ENCODE measurements around the gene IL17RC.
A peak's percentile ranks its signal among the peaks of the same experiment; 100 is the strongest.
"Not testable (repeated sequence)": the region's sequence is repeated elsewhere in the genome, so short reads cannot be mapped to it uniquely, and the experiment has no call there.

The IL17RC gene

GRCh38 chr3:9916734-9917680 lies at the start of gene IL17RC:
IL17RC (plus strand) TSS chr3:9917098; CDS start chr3:9917316, 218 bp downstream.
- Histone ChIP-seq H3K9me3 (ENCODE audit: control insufficient read depth, low read length) (no peaks in the 10 kb centered on the region), H3K4me3 (ENCODE audit: low read length) (peak within 1 kb of the TSS; percentile 64), H3K4me1 (ENCODE audit: control insufficient read depth, insufficient read depth, low read length) (peaks cover 46% of the 10 kb centered on the region), H3K36me3 (ENCODE audit: control insufficient read depth, insufficient read depth, low read length) (no peaks in the 10 kb centered on the region), H3K9ac (ENCODE audit: low read length) (peak within 1 kb of the TSS; percentile 81), H3K27me3 (ENCODE audit: control insufficient read depth, insufficient read depth, low read length) (no peaks in the 10 kb centered on the region)

- Histone ChIP-seq H3K36me3 (ENCODE audit: control insufficient read depth, insufficient read depth, low read length) (no peaks in the 10 kb centered on the region), H3K4me1 (ENCODE audit: control insufficient read depth, insufficient read depth, low read length) (peaks cover 10% of the 10 kb centered on the region), H3K4me3 (ENCODE audit: low read length) (no peak overlapping the region), H3K27me3 (ENCODE audit: control insufficient read depth, insufficient read depth, low read length) (peaks cover 3% of the 10 kb centered on the region), H3K9ac (ENCODE audit: low read length) (no peak overlapping the region), H3K9me3 (ENCODE audit: control insufficient read depth, low read length) (no peaks in the 10 kb centered on the region)
Observed at GRCh38 chr3:9867106-9867505, 49.8 kb upstream of the IL17RC start.

- Histone ChIP-seq H3K9me3 (ENCODE audit: control insufficient read depth, low read length) (no peaks in the 10 kb centered on the region), H3K4me1 (ENCODE audit: control insufficient read depth, insufficient read depth, low read length) (no peaks in the 10 kb centered on the region), H3K36me3 (ENCODE audit: control insufficient read depth, insufficient read depth, low read length) (no peaks in the 10 kb centered on the region), H3K4me3 (ENCODE audit: low read length) (no peak overlapping the region), H3K9ac (ENCODE audit: low read length) (no peak overlapping the region), H3K27me3 (ENCODE audit: control insufficient read depth, insufficient read depth, low read length) (no peaks in the 10 kb centered on the region)
Observed at GRCh38 chr3:9869955-9870354, 46.9 kb upstream of the IL17RC start.

- Histone ChIP-seq H3K4me1 (ENCODE audit: control insufficient read depth, insufficient read depth, low read length) (no peaks in the 10 kb centered on the region), H3K27me3 (ENCODE audit: control insufficient read depth, insufficient read depth, low read length) (no peaks in the 10 kb centered on the region), H3K9me3 (ENCODE audit: control insufficient read depth, low read length) (no peaks in the 10 kb centered on the region), H3K9ac (ENCODE audit: low read length) (no peak overlapping the region), H3K4me3 (ENCODE audit: low read length) (no peak overlapping the region), H3K36me3 (ENCODE audit: control insufficient read depth, insufficient read depth, low read length) (no peaks in the 10 kb centered on the region)
Observed at GRCh38 chr3:9870978-9871377, 45.9 kb upstream of the IL17RC start.

GRCh38 chr3:9872067-9872466 lies 44.8 kb upstream of the IL17RC start:
- not testable (repeated sequence) for H3K4me3 ChIP-seq (ENCODE audit: low read length); H3K4me1 ChIP-seq (ENCODE audit: control insufficient read depth, insufficient read depth, low read length); H3K9ac ChIP-seq (ENCODE audit: low read length); H3K36me3 ChIP-seq (ENCODE audit: control insufficient read depth, insufficient read depth, low read length); H3K9me3 ChIP-seq (ENCODE audit: control insufficient read depth, low read length); H3K27me3 ChIP-seq (ENCODE audit: control insufficient read depth, insufficient read depth, low read length)

- no peaks in the 10 kb centered on the region for H3K36me3 ChIP-seq (ENCODE audit: control insufficient read depth, insufficient read depth, low read length)
- no peak overlapping the region for H3K9ac ChIP-seq (ENCODE audit: low read length)
- no peaks in the 10 kb centered on the region for H3K27me3 ChIP-seq (ENCODE audit: control insufficient read depth, insufficient read depth, low read length)
- no peaks in the 10 kb centered on the region for H3K9me3 ChIP-seq (ENCODE audit: control insufficient read depth, low read length)
- peaks cover 14% of the 10 kb centered on the region for H3K4me1 ChIP-seq (ENCODE audit: control insufficient read depth, insufficient read depth, low read length)
- no peak overlapping the region for H3K4me3 ChIP-seq (ENCODE audit: low read length)
Observed at GRCh38 chr3:9875448-9875847, 41.5 kb upstream of the IL17RC start.

GRCh38 chr3:9876255-9876654 lies 40.6 kb upstream of the IL17RC start:
- not testable (repeated sequence) for H3K9ac ChIP-seq (ENCODE audit: low read length); H3K36me3 ChIP-seq (ENCODE audit: control insufficient read depth, insufficient read depth, low read length); H3K4me3 ChIP-seq (ENCODE audit: low read length); H3K27me3 ChIP-seq (ENCODE audit: control insufficient read depth, insufficient read depth, low read length); H3K9me3 ChIP-seq (ENCODE audit: control insufficient read depth, low read length)
- H3K4me1 ChIP-seq (ENCODE audit: control insufficient read depth, insufficient read depth, low read length): peaks cover 14% of the 10 kb centered on the region

- Histone ChIP-seq H3K4me1 (ENCODE audit: control insufficient read depth, insufficient read depth, low read length) (peaks cover 14% of the 10 kb centered on the region), H3K9ac (ENCODE audit: low read length) (no peak overlapping the region), H3K36me3 (ENCODE audit: control insufficient read depth, insufficient read depth, low read length) (no peaks in the 10 kb centered on the region), H3K9me3 (ENCODE audit: control insufficient read depth, low read length) (no peaks in the 10 kb centered on the region), H3K4me3 (ENCODE audit: low read length) (no peak overlapping the region), H3K27me3 (ENCODE audit: control insufficient read depth, insufficient read depth, low read length) (no peaks in the 10 kb centered on the region)
Observed at GRCh38 chr3:9876991-9877390, 39.9 kb upstream of the IL17RC start.

- peaks cover 16% of the 10 kb centered on the region for H3K4me1 ChIP-seq (ENCODE audit: control insufficient read depth, insufficient read depth, low read length)
- no peak overlapping the region for H3K9ac ChIP-seq (ENCODE audit: low read length)
- no peaks in the 10 kb centered on the region for H3K9me3 ChIP-seq (ENCODE audit: control insufficient read depth, low read length)
- no peaks in the 10 kb centered on the region for H3K36me3 ChIP-seq (ENCODE audit: control insufficient read depth, insufficient read depth, low read length)
- H3K27me3 ChIP-seq (ENCODE audit: control insufficient read depth, insufficient read depth, low read length): no peaks in the 10 kb centered on the region
- no peak overlapping the region for H3K4me3 ChIP-seq (ENCODE audit: low read length)
Observed at GRCh38 chr3:9878700-9879099, 38.2 kb upstream of the IL17RC start.

- H3K9me3 ChIP-seq (ENCODE audit: control insufficient read depth, low read length): no peaks in the 10 kb centered on the region
- peaks cover 24% of the 10 kb centered on the region for H3K4me1 ChIP-seq (ENCODE audit: control insufficient read depth, insufficient read depth, low read length)
- H3K9ac ChIP-seq (ENCODE audit: low read length): no peak within 1 kb of the TSS
- H3K4me3 ChIP-seq (ENCODE audit: low read length): no peak within 1 kb of the TSS
- H3K36me3 ChIP-seq (ENCODE audit: control insufficient read depth, insufficient read depth, low read length): no peaks in the 10 kb centered on the region
- no peaks in the 10 kb centered on the region for H3K27me3 ChIP-seq (ENCODE audit: control insufficient read depth, insufficient read depth, low read length)
Observed at GRCh38 chr3:9879830-9880549, 36.9 kb upstream of the IL17RC start, which contains the start of gene CIDEC. CIDEC (minus strand) TSS chr3:9880253; CDS start chr3:9878486, 1,767 bp downstream.

GRCh38 chr3:9881441-9881840 lies 35.5 kb upstream of the IL17RC start:
- Histone ChIP-seq H3K4me1 (ENCODE audit: control insufficient read depth, insufficient read depth, low read length) (peaks cover 24% of the 10 kb centered on the region), H3K4me3 (ENCODE audit: low read length) (no peak overlapping the region), H3K9ac (ENCODE audit: low read length) (no peak overlapping the region), H3K36me3 (ENCODE audit: control insufficient read depth, insufficient read depth, low read length) (no peaks in the 10 kb centered on the region), H3K9me3 (ENCODE audit: control insufficient read depth, low read length) (no peaks in the 10 kb centered on the region), H3K27me3 (ENCODE audit: control insufficient read depth, insufficient read depth, low read length) (no peaks in the 10 kb centered on the region)
